CD4-positive, alpha-beta T cell treated with Interleukin-6 at 100 ng/mL for 8 hours (primary cell): ENCODE measurements around the gene RFX6.

Experiments
- DNase-seq: peaks from one replicate; pipeline ENCODE4 v3.0.0-alpha.2; 2020; ENCODE audit warnings: mixed read lengths, low spot score

Gene RFX6

DNA sequence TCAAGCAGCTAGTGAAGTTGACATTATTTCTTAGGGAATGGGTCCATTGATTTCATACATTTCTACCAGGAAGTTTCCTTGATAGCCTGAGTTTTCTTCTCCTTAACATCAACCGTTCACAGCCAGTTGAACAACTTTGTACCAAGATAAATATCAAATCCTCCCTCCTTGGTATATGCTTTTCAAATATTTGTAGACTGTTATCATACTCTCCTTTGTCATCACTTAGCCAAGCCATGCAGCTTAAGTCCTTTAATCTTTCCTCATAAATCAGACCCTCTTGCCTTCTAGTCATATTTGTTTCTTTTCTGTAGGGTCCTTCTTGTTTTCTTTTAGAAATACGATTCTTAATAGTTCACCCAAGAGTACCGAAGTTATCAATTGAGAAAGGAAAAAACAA lies 25.6 kb downstream of the RFX6 start:
- DNase-seq, result no peak

DNA sequence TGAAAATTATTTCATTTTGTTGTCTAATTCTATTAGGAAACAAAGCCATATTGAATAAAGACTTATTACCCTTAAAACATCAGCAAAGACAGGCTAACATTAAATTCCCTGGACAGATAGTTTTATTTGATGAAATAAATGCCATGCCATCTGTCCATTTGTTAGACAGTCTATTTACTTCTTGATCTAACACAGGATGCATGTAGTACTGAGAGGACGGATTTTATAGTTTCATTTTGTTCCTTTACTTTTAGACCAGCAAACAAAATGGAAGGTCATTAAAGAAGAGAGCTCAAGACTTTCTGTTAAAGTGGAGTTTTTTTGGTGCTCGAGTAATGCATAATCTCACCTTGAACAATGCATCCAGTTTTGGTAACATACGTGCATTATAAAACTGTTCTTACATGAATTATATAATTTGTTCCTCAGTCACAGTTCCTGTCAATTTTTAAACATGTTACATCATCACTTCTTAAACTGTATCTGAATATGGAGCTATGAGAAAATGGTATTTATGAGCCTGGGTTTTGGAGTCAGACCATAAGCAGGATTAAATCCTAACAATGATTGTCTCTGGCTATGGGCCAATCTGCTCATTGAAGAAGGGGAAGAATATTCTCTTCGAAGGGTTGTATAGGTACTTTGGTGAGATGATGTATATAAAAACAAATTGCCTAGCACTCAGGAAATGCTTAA lies 46.0 kb downstream of the RFX6 start:
- no peak for DNase-seq

DNA sequence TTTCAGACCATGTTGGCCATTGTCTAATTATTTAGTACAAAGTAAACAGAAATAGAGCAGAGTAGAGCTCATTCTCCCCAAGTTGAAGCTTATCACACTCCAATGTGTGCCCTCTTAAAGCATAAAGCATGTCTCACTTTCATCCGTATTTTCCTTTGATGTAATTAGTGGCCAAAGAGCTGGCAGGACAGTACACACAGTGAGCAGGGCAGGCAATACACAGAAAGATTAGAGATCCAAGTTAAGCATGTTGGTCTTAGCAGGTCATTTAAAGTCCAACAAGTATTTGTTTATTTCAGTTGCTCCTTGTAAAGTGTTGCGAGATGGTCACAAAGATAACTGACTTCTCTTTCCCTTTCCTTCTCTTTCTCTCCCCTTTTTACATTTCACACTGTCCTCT lies 47.2 kb downstream of the RFX6 start:
- DNase-seq, result no peak

DNA sequence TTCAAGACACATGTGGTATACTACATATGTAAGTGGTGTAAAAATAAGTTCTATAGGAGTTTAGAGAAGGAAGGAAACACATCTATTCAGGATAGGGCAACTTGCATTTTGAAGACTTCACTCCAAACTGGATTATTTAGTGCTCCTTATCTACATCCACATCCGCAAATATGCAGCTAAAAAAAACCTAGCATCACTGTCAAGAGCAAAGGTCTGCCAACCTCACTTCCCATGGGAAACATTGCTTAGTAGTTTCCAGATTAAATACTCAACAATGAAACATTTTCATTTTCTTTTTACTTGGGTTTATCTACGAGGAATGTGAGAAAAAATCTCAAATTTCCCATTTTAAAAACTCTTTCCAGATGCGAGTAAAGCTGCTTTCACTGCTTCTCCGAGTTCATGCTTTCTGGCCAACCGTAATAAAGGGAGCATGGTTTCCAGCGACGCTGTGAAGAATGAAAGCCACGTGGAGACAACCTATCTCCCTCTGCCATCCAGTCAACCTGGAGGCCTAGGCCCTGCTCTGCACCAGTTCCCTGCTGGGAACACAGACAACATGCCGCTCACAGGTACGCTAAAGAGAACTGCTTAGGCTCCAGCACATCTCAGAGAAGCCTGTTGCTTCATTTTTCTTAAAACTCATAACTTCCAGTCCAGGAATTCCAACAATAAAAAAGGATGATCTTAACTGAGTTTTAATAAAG lies 48.2 kb downstream of the RFX6 start:
- DNase-seq, result no peak

DNA sequence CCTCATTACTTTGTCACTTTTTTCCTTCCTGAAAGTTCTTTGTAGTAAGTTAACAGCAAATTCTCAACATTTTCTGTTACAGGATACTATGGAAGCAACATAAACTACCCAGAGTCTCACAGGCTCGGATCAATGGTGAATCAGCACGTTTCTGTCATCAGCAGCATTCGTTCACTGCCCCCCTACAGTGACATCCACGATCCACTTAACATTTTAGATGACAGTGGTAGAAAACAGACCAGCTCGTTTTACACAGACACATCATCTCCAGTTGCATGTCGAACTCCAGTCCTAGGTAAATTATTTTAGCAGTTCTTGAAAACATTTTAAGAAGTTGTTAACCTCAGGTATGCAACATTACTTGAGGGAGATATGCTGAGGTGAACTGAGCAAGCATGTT lies 51.6 kb downstream of the RFX6 start:
- DNase-seq, result no peak

DNA sequence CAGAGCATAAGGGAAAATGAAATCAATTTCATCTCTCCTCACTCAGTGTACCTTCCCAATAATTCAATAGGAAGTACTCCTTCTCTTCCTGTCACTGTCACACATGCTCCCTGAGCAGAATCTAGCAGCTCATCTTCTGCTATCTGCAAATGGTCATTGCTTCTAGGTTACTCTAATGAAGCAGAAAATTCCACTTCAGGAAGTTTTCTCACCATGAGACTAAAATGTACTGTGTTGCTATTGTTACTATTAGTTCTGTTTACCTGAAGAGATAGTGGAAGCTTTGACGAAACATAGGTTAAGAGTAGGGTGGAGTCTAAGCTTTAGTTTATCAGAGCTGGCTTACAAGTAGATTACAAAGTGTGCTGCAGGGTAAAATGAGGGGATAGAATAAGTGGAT lies 52.8 kb downstream of the RFX6 start:
- DNase-seq, result no peak

DNA sequence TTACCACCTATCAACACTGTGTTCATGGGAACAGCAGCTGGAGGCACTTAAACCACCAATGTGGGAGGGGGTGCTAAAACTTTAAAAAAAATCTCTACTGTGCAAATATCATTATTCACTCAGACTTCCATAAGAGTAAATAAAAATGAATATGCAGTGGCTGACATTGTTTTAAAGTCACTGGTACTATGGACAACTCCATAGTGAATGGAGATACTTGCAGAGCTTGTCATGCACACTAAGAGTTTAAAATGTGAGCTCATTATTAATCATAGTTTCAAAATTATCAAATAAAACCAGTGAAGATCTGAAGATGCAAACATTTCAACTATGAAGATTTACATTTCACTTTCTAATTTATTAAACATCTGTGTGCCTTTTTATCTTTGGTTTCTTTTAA lies 54.4 kb downstream of the RFX6 start:
- DNase-seq, result no peak

DNA sequence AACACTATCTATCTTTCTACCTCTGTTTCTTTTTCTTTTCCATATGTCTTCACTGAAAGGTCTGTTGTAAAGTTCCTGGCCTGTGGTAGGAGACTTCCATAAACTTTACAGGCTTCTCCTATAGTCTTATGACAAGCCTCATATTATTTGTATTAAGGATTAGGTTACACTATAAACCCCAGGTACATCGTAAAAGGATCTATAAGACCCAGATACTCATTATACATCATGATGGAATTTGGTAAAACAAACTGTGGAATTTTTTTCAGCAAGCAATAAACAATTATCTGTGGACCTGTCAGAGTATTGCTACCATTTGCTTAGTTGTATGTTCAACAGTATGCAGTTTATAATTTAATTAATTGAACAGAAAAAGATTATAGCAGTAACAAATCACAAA lies 55.5 kb downstream of the RFX6 start:
- DNase-seq, result no peak

DNA sequence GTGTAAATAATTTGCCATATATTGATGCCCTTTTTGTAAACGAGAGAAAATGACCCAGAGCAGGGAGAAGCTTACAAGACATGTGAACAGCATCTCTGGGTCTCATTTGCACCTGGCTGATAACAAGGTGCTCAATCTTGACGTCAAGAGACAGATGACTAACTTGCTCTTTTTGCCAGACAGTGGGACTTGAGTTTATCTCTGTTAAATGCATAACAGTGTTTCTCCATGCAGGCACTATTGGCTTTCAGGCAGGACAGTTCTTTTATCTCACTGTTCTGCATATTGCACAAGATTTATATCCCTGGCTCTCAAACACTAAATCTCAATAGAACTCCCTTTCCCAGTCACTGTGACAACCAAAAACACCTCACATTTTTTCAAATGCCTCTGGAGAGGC lies 56.4 kb downstream of the RFX6 start:
- no peak for DNase-seq

DNA sequence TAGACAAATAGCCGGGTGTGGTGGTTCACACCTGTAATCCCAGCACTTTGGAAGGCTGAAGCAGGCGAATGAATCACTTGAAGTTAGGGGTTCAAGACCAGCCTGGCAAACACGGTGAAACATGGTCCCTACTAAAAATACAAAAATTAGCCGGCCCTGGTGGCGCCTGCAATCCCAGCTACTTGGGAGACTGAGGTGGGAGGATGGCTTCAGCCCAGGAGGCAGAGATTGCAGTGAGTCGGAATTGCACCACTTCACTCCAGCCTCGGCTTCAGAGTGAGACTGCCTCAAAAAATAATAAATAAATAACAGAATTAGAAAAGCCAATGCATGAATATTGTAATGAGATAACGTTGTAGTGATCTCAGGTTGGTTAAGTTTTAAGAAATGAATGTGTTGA lies 61.3 kb downstream of the RFX6 start:
- no peak for DNase-seq

DNA sequence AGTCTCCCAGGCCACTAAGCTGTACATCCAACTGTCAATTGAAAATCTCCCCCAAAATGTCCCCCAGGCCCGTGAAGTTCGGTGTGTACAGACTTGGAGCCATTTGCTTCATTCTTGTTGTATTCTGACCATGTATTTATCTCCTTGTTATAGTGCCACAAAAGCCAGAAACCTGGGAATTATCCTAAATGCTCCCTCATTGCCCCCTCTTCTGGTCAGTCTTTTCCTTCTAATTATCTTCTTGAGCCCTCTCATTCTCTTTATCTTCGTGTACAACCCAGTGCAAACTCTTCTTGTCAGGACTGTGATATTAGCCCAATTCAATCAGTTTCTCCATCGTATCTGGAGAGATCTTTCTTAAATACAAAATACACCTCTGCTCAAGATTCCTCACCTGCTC lies 64.7 kb downstream of the RFX6 start:
- no peak for DNase-seq

DNA sequence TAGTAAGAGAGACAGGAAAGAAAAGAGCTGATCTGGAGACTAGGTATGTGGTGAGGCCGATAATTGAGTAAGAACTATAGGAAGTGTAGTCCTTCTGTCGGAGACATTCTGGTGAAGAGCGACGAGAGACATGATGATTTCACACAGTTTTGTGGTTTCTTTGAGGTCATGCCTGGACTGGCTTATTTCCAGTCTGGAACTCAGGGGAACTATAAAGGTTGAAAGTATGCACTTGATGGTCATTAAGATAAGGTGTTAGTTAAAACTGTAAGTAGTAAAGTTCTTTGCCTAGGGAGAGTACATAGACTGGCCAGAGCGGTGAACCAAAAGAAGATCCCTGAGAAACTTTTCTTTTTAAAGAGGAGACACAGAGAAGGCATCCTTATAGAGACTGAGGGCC lies 68.8 kb downstream of the RFX6 start:
- DNase-seq, result no peak

DNA sequence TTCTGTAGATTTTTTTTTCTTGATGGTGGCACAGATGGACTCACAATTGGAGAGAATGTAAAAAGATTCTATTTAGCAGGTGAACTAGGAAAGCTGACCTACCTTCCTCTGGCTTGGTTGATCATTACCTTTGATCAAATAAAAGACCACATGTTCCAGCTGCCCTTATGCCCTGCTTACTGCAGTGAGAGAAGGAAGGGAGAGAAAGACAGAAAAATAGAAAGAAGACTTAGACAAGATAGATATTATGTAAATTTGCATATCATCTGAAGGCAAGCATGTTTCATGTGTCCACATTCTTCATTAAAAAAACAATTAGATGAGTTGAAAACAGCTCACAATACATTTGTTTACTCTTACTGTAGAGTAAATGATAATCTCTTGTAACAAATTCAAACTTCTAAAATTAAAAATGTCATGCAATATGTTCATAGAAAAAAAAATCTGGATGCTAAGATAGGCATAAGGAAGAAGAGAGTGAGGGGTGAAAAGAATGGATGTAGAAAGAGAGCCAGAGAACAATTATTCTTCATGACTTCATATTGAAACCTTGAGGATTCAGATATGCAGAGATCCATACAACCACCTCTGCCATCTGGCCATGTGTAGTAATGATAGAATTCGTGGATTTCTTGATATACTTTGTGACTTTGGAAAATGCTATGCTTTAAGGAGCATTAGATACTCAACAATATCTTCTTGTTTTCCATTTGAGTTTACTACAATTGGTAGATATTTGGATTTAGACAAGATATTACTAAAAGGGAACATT lies 71.7 kb downstream of the RFX6 start:
- no peak for DNase-seq

DNA sequence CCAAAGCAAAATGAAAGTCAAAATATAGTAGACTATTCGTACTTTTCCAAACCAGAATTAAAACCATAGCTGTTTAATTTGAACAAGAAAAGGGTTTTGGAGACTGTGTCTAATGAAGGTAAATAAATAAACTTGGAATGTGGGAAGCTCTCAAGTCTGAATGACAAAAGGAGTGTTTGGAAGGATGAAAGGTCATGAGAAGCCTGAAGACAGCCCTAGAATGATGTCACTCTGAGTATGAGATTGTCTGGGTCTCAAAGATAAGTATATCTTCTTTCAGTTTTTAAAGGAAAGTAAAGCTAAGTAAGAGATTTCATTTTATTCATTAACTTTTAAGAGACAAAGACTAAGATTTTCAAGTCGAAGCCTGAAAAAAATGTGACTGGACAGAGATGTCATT lies 72.9 kb downstream of the RFX6 start:
- DNase-seq, result no peak

DNA sequence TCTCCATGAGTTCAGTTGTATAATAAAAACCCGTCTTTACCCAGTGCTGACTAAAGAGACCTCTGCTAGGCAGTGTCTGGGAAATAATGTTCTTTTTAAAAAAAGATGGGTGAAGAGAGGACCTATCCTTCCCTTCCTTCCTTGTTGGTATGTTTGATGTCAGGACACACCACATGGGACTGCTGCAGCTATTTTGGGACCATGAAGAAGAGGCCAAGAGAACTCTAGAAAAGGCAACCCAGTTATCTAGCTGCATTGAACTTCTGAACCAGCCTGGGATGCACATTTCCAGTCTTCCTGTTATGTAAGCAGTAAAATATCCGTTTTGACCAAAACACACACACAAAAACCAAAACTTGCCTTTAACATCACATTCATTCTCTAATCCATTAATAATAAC lies 77.3 kb downstream of the RFX6 start:
- DNase-seq, result no peak

DNA sequence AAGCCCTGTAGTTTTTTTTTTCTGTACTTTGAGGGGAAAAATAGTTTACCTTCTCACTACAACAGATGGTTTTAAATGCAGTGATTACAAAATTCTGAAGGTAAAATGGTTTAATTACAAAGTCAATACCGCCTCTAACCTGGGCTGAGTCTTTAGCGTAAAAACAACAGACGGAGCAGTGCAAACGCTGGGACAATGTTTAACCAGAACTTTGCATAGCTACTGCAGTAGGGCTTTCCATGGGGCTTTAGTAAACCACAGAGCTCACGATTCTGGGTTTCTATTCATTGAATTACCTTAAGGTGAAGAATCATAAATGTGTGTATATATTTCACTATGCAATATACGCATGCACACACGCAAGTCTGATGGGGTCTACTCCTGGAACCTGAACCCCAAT lies 77.9 kb downstream of the RFX6 start:
- no peak for DNase-seq

DNA sequence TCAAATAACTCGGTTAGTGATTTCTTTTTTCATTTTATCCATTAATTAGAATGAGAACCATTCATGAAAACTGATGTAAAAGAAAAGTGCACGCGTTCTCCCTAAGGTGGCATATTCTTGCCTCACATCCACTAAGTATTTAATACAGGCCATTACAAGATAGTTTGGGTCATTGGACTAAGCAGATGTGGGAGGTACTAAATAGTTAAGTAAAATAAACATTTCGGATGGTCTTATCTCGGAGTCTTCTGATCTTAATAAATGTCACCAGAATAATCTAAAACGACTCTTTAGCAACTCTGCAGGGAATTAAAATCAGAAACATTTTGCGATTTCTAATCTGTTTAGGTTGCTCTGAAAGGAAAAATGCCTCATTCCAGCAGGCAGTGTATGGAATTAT lies 78.7 kb downstream of the RFX6 start:
- DNase-seq, result no peak

DNA sequence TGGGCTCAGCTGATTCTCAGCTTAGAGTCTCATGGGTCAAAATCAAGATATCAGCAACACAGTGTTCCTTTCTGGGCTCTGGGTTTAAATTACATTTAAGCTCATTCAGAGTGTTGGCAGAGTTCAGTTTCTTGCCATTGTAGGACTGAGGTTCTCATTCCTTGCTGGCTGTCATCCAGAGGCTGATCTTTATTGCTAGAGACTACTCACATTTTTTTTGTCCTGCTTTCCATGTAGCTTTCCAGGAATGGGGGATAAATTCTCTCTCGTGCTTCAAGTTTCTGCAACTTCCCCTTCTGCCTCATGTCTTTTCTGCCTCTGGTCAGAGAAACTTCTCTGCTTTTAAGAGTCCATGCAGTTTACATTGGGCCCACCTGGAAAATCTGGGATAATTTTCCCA lies 86.9 kb downstream of the RFX6 start:
- DNase-seq, result no peak

DNA sequence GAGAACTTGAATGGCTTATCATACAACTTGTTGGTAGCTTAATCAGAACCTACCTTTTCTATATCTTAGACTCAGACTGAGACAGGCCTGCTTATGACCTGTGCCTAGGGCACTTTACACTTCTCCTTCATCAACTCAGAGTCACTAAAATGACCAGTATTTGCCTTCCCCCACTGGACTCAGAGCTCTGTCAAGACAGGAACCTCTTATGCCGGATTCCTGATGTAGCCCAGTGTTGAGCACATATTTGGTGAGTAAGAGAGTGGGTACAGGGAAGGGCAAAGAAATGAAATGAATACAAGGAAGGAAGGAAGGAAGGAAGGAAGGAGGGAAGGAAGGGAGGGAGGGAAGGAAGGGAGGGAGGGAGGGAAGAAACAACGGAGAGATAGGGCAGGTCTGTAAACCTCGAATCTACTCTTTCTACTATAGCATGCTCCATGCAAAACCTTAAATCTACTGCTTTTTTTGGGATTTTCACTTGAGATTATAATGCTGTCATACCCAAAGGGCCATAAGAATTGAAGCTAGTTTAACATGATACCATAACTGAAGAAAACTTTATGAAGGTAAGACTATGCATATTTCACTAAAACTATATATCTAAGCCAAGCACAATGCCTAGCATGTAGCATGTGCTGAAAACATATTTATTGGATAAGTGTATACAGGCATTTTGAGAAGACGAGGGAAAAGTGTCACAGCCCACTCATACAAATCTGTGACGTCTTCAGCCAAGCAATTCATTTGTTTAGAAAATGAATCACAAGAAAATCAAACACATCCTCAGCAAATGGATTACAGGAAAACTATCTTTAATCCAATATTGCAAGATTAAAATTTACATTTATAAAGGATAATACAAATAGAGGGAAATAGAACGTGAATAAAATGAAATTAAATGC lies 89.9 kb downstream of the RFX6 start:
- DNase-seq, result no peak

DNA sequence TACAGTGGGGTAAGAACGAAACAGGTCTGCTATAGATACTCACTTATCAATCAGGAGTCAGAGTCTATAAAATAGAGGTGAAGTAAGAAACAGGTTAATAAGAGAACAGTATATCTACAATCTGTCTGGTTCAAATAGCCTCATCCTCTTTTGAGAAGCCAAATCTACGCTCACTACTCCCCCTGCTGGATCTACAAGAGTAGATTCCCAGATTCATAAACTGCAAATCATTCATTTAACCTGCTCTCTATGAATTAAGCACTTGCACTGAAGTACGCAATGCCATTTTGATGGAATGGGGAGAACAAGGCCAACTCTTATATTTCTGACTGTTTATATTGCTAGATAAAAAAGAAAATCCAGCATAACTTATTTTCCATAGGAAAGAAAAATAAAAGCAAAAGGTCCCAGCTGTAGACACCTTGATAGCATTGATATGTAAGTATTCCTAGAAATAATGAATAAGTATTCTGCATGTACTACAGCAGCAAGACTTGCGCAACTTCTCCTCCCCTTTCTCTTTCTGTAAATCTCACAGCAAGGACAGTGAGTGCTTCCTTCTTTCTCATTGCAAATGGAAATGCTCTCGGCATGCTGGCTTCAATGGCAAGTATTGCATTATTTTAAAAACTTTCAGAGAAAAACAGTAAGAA lies 92.3 kb downstream of the RFX6 start:
- DNase-seq, result no peak

DNA sequence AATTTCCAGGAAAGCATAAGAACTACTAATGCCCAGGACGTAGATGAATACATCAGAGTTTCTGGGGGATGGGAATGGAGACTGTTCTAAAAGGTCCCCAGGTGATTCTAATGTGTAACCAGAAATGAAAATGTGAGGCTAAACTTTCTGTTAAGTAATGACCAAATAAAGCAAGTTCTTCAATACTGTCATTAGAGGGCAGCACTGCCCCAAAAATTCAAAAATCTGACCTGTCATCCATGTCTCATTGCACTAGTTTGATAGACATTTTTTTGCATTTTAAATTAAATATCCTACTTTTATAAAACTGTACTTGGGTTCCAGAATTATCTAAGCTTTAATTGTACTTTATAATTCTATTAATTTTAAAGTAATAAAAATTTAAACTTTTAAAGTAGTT lies 94.9 kb downstream of the RFX6 start:
- DNase-seq, result no peak

DNA sequence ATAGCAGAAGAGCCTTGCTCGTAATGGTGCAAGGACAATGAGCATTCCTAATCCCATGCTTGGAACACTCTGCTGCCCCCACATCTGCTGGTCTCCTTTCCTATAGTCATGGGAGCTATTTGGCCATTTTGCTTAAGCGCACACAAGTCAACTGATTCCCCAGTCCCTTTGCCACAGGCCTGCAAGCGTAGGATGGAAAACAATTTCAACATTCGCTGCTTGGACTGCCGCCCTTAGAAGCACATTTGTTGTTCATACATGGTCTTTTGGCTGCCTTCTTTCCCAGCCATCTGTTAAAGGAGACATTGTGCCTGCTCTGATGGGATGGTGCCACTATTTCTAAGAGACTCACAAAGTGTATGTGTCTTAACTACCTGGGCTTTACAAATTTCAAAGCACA lies 96.9 kb downstream of the RFX6 start:
- no peak for DNase-seq
